ENCODE results near the gene ACTR3. TPM values are rescaled to one million over a fixed set of nuclear protein-coding genes. Genes with fewer than 3 reads are reported as not detected.

ACTR3 gene
- total and polyA plus RNA-seq, 8 donors: 10.3 to 112 (median 52.9) TPM

GRCh38 chr2:113854208-113854607 is 35.7 kb upstream of the ACTR3 start:
- no peaks in the 10 kb centered on the region for H3K9me3 ChIP-seq
- ATAC-seq (no peak), DNase-seq (no peak), FAIRE-seq (no peak)
- no peak for TF ChIP-seq CTCF (IDR thresholded peaks at IDR 0.05)
- no peaks in the 10 kb centered on the region for H3K36me3 ChIP-seq
- WGBS, 2 donors: 94 to 98% methylated on average over 1 of the region's 1 CpG
- intact Hi-C loops (cut with DNase I): no loop called here
- H3K27ac ChIP-seq: no peak overlapping the region
- no peak overlapping the region for H3K4me3 ChIP-seq
- no peaks in the 10 kb centered on the region for H3K27me3 ChIP-seq
- H3K4me1 ChIP-seq: peaks cover 6 to 12% (median 9%) of the 10 kb centered on the region in 3 donors

- H3K27me3 ChIP-seq: no peaks in the 10 kb centered on the region
- FAIRE-seq: no peak
- intact Hi-C loops (cut with DNase I): no loop called here
- no peaks in the 10 kb centered on the region for H3K36me3 ChIP-seq
- no peak overlapping the region for H3K27ac ChIP-seq
- WGBS, 2 donors: 79 to 86% methylated on average over 8 of the region's 8 CpGs
- no peaks in the 10 kb centered on the region for H3K9me3 ChIP-seq
- H3K4me1 ChIP-seq: peaks cover 4 to 12% (median 9%) of the 10 kb centered on the region in 3 donors
- H3K4me3 ChIP-seq: no peak overlapping the region
- no peak for TF ChIP-seq CTCF (IDR thresholded peaks at IDR 0.05)
- no peak for ATAC-seq
- DNase-seq: no peak
Measured at GRCh38 chr2:113854970-113855740, 34.7 kb upstream of the ACTR3 start.

- Histone ChIP-seq H3K9me3 (no peaks in the 10 kb centered on the region), H3K4me1 (no peaks in the 10 kb centered on the region), H3K27ac (no peak overlapping the region), H3K36me3 (no peaks in the 10 kb centered on the region), H3K4me3 (no peak overlapping the region), H3K27me3 (no peaks in the 10 kb centered on the region)
- FAIRE-seq (no peak), DNase-seq (no peak), ATAC-seq (peak in 2 of 4 donors; percentile 39 to 40)
- intact Hi-C loops (cut with DNase I): no loop called here
- no peak for TF ChIP-seq CTCF (IDR thresholded peaks at IDR 0.05)
- WGBS, 2 donors: 65 to 66% methylated on average over 3 of the region's 3 CpGs
Measured at GRCh38 chr2:113857464-113857863, 32.4 kb upstream of the ACTR3 start.

DNA sequence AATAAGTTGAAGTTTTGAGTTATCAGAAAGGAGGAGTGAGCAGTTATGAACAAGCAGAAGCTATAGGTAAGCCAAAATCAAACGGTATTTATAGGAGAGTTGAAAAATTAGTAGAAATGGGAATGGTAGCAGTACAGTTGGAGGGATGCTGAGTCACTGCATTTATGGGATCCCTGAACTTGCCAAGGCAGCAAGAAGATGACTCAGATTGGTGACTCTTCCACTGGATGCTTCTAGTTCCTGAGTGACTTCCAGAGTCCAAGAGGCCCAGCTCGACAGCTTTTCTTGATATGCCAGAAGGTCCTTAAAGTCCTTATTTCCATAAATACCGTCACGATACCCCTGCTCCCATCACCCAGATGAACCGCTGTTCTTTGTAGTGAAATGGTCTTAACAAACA is 31.1 kb upstream of the ACTR3 start:
- intact Hi-C loops (cut with DNase I): no loop called here
- no peaks in the 10 kb centered on the region for H3K36me3 ChIP-seq
- DNase-seq: no peak
- ATAC-seq: peak in 1 of 4 donors; percentile 59
- WGBS, 2 donors: 85 to 92% methylated on average over 5 of the region's 5 CpGs
- no peak for TF ChIP-seq CTCF (IDR thresholded peaks at IDR 0.05)
- no peaks in the 10 kb centered on the region for H3K9me3 ChIP-seq
- FAIRE-seq: no peak
- no peak overlapping the region for H3K27ac ChIP-seq
- no peak overlapping the region for H3K4me3 ChIP-seq
- no peaks in the 10 kb centered on the region for H3K27me3 ChIP-seq
- H3K4me1 ChIP-seq: no peaks in the 10 kb centered on the region

DNA sequence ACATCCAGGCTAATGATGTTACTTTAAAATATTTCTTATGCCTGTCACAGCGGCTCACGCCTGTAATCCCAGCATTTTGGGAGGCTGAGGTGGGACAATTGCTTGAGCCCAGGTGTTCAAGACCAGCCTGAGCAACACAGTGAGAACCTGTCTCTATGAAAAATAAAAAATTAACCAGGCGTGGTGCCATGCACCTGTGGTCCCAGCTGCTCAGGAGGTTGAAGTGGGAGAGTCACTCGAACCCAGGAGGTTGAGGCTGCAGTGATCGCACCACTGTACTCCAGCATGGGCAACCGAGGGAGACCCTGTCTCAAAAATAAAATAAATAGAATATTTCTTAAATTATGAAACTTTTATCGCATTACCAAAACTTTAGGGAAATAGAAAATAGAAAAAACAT is 28.1 kb upstream of the ACTR3 start:
- Histone ChIP-seq H3K9me3 (no peaks in the 10 kb centered on the region), H3K4me3 (no peak overlapping the region), H3K4me1 (no peaks in the 10 kb centered on the region), H3K27ac (no peak overlapping the region), H3K27me3 (no peaks in the 10 kb centered on the region), H3K36me3 (no peaks in the 10 kb centered on the region)
- 78 to 88% methylated on average over 7 of the region's 7 CpGs for WGBS, 2 donors
- intact Hi-C loops (cut with DNase I): no loop called here
- DNase-seq (no peak), FAIRE-seq (no peak), ATAC-seq (no peak)
- TF ChIP-seq CTCF (IDR thresholded peaks at IDR 0.05): no peak

Measured in pancreas (tissue), 10 donors.